ENCODE data around the gene PSMD1.

GRCh38 chr2:231093933-231094332 lies 37.3 kb downstream of the PSMD1 start:
- no peak for TF ChIP-seq CTCF (IDR thresholded peaks at IDR 0.05)
- no peak for TF ChIP-seq POLR2A (IDR thresholded peaks at IDR 0.05)

Data from adrenal gland (tissue), 5 donors.